ENCODE measurements around the gene EMC8.

- TF ChIP-seq EZH2phosphoT487 (IDR thresholded peaks at IDR 0.05; ENCODE audit: low read depth): no peak
- TF ChIP-seq, protein P1, sequence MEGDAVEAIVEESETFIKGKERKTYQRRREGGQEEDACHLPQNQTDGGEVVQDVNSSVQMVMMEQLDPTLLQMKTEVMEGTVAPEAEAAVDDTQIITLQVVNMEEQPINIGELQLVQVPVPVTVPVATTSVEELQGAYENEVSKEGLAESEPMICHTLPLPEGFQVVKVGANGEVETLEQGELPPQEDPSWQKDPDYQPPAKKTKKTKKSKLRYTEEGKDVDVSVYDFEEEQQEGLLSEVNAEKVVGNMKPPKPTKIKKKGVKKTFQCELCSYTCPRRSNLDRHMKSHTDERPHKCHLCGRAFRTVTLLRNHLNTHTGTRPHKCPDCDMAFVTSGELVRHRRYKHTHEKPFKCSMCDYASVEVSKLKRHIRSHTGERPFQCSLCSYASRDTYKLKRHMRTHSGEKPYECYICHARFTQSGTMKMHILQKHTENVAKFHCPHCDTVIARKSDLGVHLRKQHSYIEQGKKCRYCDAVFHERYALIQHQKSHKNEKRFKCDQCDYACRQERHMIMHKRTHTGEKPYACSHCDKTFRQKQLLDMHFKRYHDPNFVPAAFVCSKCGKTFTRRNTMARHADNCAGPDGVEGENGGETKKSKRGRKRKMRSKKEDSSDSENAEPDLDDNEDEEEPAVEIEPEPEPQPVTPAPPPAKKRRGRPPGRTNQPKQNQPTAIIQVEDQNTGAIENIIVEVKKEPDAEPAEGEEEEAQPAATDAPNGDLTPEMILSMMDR (IDR thresholded peaks at IDR 0.05; ENCODE audit: low read depth, low read length): no peak
These were observed 42.0 kb downstream of the EMC8 start for GRCh38 chr16:85757341-85757822.

Measured in OCI-LY3 (cell line).